Activated naive CD4-positive, alpha-beta T cell treated with anti-CD3 and anti-CD28 coated beads, Interleukin-2, amount 10 ng/mL, durations not matched to agents 7 days and 5 days (primary cell): ENCODE results near the gene PRCP.
"Not testable (repeated sequence)": the region's sequence is repeated elsewhere in the genome, so short reads cannot be mapped to it uniquely, and the experiment has no call there.

Experiments
- CTCF ChIA-PET: fragments of 350-600 bp; sonication (Branson Sonifier 250); formaldehyde crosslinking; loops from one replicate; lab custom pipeline; 2021; ENCODE audit warnings: antibody characterized with exemption; lab: Charles Lee
- DNase-seq: peaks from one replicate; pipeline ENCODE4 v3.0.0-alpha.2; 2020
- H3K27ac Mint-ChIP-seq: one replicate; pipeline ENCODE4 v1.8.0; 2021; ENCODE audit warnings: mild to moderate bottlenecking, moderate library complexity, mixed read lengths
- H3K27me3 Mint-ChIP-seq: one replicate; pipeline ENCODE4 v1.8.0; 2021; ENCODE audit warnings: mild to moderate bottlenecking, mixed read lengths
- H3K36me3 Mint-ChIP-seq: one replicate; pipeline ENCODE4 v1.8.0; 2021; ENCODE audit warnings: mixed read lengths
- H3K4me1 Mint-ChIP-seq: one replicate; pipeline ENCODE4 v1.8.0; 2021; ENCODE audit warnings: mixed read lengths
- H3K4me3 Mint-ChIP-seq: one replicate; pipeline ENCODE4 v1.8.0; 2021; ENCODE audit warnings: mild to moderate bottlenecking, moderate library complexity, mixed read lengths
- H3K9me3 Mint-ChIP-seq: one replicate; pipeline ENCODE4 v1.8.0; 2021; ENCODE audit warnings: mixed read lengths

The PRCP gene

DNA sequence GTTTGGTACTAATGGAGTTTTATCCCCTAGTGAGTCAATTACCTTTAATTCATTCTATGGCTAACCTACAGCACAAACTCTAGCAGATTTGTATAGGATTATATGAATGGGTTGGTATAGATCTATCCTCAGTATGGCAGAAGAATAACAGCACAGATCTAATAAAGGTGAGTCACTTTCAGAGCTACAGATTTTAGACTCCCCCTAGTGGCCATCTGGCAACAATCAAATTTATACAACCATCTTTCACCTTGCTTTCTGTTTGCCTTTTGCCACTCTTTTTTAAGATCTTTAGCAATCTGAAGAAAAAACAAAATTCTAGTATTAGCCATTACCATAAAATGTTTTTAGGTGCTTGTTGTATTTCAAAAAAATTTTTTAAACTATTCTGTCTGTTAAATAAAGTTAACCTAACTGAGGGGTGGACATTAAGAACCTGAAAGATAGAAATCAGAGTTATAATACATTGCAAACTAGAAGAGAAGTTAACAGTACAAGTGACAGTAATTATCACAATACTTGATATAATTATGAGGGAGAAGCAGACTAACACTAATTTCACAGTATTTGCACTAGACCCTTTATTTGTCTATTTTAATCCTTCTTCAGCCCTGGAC lies 27.1 kb upstream of the PRCP start:
- no peaks in the 10 kb centered on the region for H3K27me3 Mint-ChIP-seq
- H3K9me3 Mint-ChIP-seq = no peaks in the 10 kb centered on the region
- peaks cover 45% of the 10 kb centered on the region for H3K36me3 Mint-ChIP-seq
- peaks cover 27% of the 10 kb centered on the region for H3K4me1 Mint-ChIP-seq
- CTCF ChIA-PET = interaction anchor here (0.8 to 2.1 kb wide), 5 partner anchors 17 to 107 kb away, joined by 3 to 9 read pairs (median 3); no protein-coding TSS in a partner anchor
- DNase-seq = peak; percentile 33
- H3K4me3 Mint-ChIP-seq = no peak overlapping the region
- peak overlapping the region; percentile 5 for H3K27ac Mint-ChIP-seq

DNA sequence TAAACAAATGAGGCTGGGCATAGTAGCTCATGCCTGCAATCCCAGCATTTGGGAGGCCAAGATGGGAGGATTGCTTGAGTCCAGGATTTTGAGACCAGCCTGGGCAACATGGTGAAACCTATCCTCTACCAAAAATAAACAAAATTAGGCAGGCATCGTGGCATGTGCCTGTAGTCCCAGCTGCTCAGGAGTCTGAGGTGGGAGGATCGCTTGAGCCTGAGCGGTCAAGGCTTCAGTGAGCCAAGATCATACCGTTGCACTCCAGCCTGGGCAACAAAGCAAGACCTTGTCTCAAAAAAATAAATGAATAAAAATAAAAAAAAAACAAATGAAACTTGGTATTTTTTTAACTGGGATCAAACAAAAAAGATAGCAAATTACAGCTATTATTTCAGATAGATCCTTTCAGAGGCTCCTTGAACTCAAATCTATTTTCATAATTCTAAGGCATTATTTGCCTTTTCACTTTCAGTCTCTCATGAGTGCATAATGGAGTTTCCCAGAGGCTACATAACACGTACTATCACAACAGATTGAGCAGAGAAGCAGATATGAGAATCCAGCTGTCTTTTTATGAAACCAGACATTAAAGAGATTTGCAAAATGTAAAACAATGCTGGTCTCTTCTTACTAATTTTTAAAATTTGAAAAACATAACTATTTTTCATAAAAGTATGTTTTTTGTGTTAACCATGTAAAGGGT lies 24.4 kb upstream of the PRCP start:
- no peak overlapping the region for H3K27ac Mint-ChIP-seq
- H3K36me3 Mint-ChIP-seq = peaks cover 49% of the 10 kb centered on the region
- peaks cover 45% of the 10 kb centered on the region for H3K4me1 Mint-ChIP-seq
- H3K4me3 Mint-ChIP-seq = no peak overlapping the region
- DNase-seq = no peak
- peaks cover 3% of the 10 kb centered on the region for H3K9me3 Mint-ChIP-seq
- CTCF ChIA-PET = interaction anchor here (0.8 to 1.7 kb wide), 4 partner anchors 13 to 112 kb away, joined by 3 to 5 read pairs (median 4); no protein-coding TSS in a partner anchor
- no peaks in the 10 kb centered on the region for H3K27me3 Mint-ChIP-seq

DNA sequence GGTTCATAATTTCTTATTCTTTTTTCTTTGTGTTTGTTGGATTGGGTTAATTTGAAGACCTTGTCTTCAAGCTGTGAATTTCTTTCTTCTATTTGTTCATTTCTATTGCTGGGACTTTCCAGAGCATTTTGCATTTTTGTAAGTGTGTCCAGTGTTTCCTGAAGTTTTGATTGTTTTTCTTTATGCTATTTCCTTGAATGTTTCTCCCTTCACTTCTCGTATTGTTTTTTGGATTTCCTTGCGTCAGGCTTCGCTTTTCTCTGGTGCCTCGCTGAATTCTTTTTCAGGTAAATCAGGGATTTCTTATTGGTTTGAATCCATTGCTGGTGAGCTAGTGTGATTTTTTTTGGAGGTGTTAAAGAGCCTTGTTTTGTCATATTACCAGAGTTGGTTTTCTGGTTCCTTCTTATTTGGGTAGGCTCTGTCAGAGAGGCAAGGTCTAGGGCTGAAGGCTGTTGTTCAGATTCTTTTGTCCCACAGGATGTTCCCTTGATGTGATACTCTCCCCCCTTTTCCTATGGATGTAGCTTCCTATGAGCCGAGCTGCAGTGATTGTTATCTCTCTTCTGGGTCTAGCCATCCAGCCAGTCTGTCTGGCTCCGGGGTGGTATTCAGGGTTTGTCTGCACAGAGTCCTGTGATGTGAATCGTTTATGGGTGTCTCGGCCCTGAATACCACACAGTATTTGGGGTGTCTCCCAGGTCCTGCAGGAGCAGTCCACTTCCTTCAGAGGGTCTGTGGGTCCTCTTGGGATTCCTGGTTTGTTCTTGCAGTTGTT lies 22.4 kb upstream of the PRCP start:
- DNase-seq, H3K4me3 Mint-ChIP-seq, H3K27me3 Mint-ChIP-seq, H3K27ac Mint-ChIP-seq, CTCF ChIA-PET: not testable (repeated sequence)
- Mint-ChIP-seq H3K36me3 (peaks cover 62% of the 10 kb centered on the region), H3K4me1 (peaks cover 59% of the 10 kb centered on the region), H3K9me3 (peaks cover 12% of the 10 kb centered on the region)

DNA sequence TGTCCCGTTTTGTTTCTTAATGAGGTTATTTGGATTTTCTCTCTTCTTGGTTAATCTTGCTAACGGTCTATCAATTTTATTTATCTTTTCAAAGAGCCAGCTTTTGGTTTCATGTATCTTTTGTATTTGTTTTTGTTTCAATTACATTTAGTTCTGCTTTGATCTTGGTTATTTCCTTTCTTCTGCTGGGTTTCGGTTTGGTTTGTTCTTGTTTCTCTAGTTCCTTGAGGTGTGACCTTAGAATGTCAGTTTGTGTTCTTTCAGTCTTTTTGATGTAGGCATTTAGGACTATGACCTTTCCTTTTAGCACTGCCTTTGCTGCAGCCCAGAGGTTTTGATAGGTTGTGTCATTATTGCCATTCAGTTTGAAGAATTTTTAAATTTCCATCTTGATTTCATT lies 20.0 kb upstream of the PRCP start:
- H3K4me3 Mint-ChIP-seq = peak overlapping the region; percentile 57
- peak overlapping the region; percentile 92 for H3K27ac Mint-ChIP-seq
- H3K9me3 Mint-ChIP-seq = peaks cover 12% of the 10 kb centered on the region
- H3K4me1 Mint-ChIP-seq = peaks cover 54% of the 10 kb centered on the region
- peaks cover 67% of the 10 kb centered on the region for H3K36me3 Mint-ChIP-seq
- CTCF ChIA-PET = interaction anchor here (1.1 to 1.8 kb wide), 5 partner anchors 8 to 38 kb away, joined by 4 to 6 read pairs (median 5); no protein-coding TSS in a partner anchor
- H3K27me3 Mint-ChIP-seq = not testable (repeated sequence)
- DNase-seq = peak; percentile 30

DNA sequence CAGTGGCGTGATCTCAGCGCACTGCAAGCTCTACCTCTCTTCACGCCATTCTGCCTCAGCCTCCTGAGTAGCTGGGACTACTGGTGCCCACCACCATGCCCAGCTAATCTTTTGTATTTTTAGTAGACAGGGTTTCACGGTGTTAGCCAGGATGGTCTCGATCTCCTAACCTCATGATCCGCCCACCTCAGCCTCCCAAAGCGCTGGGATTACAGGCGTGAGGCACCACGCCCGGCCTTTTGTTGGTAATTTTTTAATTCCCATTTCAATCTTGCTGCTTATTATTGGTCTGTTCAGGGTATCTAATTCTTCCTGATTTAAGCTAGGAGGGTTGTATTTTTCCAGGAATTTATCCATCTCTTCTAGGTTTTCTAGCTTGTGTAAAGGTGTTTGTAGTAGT lies 19.6 kb upstream of the PRCP start:
- peaks cover 68% of the 10 kb centered on the region for H3K36me3 Mint-ChIP-seq
- H3K27me3 Mint-ChIP-seq, DNase-seq: not testable (repeated sequence)
- H3K9me3 Mint-ChIP-seq = peaks cover 12% of the 10 kb centered on the region
- peaks cover 55% of the 10 kb centered on the region for H3K4me1 Mint-ChIP-seq
- CTCF ChIA-PET = interaction anchor here (1.1 to 1.8 kb wide), 5 partner anchors 8 to 39 kb away, joined by 4 to 6 read pairs (median 5); no protein-coding TSS in a partner anchor
- peak overlapping the region; percentile 57 for H3K4me3 Mint-ChIP-seq
- H3K27ac Mint-ChIP-seq = peak overlapping the region; percentile 92

DNA sequence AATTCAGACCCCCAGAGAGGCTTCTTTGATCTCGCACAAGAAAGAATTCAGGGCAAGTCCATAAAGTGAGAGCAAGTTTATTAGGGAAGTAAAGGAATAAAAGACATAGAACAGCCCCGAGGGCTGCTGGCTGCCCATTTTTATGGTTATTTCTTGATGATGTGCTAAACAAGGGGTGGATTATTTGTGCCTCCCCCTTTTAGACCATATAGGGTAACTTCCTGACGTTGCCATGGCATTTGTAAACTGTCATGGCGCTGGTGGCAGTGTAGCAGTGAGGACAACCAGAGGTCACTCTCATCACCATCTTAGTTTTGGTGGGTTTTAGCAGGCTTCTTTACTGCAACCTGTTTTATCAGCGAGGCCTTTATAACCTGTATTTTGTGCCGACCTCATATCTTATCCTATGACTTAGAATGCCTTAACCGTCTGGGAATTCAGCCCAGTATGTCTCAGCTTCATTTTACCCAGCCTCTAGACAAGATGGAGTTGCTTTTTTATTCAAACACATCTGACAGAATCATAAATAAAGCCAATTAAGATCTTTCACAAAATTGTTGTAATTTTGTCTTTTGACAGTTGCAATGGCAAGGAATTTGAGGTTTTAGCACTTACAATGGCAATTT lies 8.9 kb upstream of the PRCP start:
- Mint-ChIP-seq H3K9me3 (peaks cover 5% of the 10 kb centered on the region), H3K4me1 (peaks cover 45% of the 10 kb centered on the region), H3K4me3 (no peak overlapping the region), H3K27me3 (no peaks in the 10 kb centered on the region), H3K27ac (no peak overlapping the region), H3K36me3 (peaks cover 22% of the 10 kb centered on the region)
- no peak for DNase-seq
- CTCF ChIA-PET = no interaction called here

DNA sequence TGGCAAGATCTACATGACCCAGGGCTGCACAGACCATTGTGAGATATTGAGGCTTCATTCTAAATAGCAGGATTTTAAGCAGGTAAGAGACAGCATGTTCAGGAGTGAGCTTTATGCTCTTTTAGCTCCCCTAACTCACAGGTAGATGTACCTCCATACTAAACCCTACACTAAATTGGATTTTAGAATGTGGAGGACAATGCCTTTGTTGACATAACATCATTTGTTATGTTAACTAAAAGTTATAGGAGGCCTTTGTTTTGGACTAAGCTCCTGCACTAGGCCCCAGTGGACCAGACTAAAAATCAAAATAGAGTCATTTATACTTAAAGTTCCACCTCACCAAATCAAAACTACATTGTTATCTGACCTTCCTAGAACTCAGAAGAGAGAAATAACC lies 8.1 kb upstream of the PRCP start:
- Mint-ChIP-seq H3K9me3 (peaks cover 5% of the 10 kb centered on the region), H3K27me3 (no peaks in the 10 kb centered on the region), H3K4me1 (peaks cover 52% of the 10 kb centered on the region), H3K36me3 (peaks cover 23% of the 10 kb centered on the region), H3K4me3 (no peak overlapping the region), H3K27ac (no peak overlapping the region)
- CTCF ChIA-PET = interaction anchor here (1.0 to 1.4 kb wide), 3 partner anchors 11 to 341 kb away, joined by 5 to 6 read pairs (median 5); no protein-coding TSS in a partner anchor
- no peak for DNase-seq

DNA sequence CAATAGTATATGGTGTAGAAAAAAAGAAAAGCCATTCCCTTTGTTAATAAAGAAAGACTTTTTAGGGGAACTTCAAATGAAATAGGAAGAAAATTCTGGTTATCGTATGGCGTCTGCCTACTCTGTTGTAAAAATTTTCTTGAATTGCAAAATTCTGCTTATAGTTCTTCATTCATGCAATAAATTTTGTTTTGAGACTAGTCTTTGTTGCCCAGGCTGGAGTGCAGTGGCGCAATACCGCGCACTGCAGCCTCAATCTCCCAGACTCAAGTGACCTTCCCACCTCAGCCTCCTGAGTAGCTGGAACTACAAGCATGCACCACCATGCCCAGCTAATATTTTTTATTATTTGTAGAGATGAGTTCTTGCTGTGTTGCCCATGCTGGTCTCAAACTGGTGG lies 7.1 kb upstream of the PRCP start:
- peaks cover 58% of the 10 kb centered on the region for H3K4me1 Mint-ChIP-seq

DNA sequence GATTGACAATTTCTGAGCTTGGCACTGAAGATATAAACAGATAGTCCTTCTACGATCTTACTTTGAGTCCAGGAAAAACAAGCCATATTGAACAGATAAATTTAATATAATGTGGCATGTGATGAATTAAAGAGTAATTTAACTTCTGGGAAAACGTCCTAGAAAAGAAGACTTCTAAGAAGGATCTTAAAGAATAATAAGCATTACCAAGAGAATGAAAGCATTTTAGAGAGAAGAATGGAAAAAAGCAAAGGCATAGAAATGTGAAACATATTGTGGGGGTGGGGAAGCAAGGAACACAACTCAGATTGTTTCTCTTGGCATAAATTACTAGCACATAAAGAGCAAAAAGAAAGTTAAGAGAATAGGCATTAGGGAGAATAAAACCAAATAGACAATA lies 6.7 kb upstream of the PRCP start:
- CTCF ChIA-PET = interaction anchor here (0.6 to 1.2 kb wide), 3 partner anchors 83 to 344 kb away, joined by 3 to 4 read pairs (median 3); no protein-coding TSS in a partner anchor
- no peak for DNase-seq
- H3K9me3 Mint-ChIP-seq = peaks cover 5% of the 10 kb centered on the region
- no peak overlapping the region for H3K27ac Mint-ChIP-seq
- peaks cover 63% of the 10 kb centered on the region for H3K4me1 Mint-ChIP-seq
- no peaks in the 10 kb centered on the region for H3K27me3 Mint-ChIP-seq
- H3K4me3 Mint-ChIP-seq = no peak overlapping the region
- H3K36me3 Mint-ChIP-seq = peaks cover 15% of the 10 kb centered on the region

More for the DNA sequence above, 7.1 kb upstream of the PRCP start:
- no peak overlapping the region for H3K27ac Mint-ChIP-seq
- DNase-seq = no peak
- peaks cover 17% of the 10 kb centered on the region for H3K36me3 Mint-ChIP-seq
- CTCF ChIA-PET = interaction anchor here (0.6 to 1.4 kb wide), 5 partner anchors 12 to 344 kb away, joined by 3 to 6 read pairs (median 4); no protein-coding TSS in a partner anchor
- H3K4me3 Mint-ChIP-seq = no peak overlapping the region
- no peaks in the 10 kb centered on the region for H3K27me3 Mint-ChIP-seq
- H3K9me3 Mint-ChIP-seq = peaks cover 5% of the 10 kb centered on the region

DNA sequence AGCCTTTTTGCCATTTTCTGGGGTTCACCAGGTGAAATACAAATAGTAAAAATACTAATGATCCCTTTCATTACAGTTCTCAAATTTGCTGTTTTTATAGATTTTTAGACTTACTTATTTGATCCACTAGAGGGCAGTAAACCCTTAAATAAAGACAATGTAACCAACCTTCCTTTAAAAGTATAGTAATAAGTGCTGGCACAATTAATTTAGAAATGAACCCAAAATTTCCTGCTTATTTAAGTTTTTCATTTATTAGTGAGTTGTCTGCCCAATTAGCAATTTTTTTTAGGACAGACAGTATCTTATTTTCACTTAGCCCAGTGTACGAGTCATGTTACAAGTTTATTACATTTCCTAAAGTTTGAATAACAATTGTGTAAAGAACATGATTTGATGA lies 6.0 kb upstream of the PRCP start:
- Mint-ChIP-seq H3K9me3 (no peaks in the 10 kb centered on the region), H3K4me3 (no peak overlapping the region), H3K27me3 (no peaks in the 10 kb centered on the region), H3K4me1 (peaks cover 60% of the 10 kb centered on the region), H3K36me3 (peaks cover 8% of the 10 kb centered on the region), H3K27ac (no peak overlapping the region)
- CTCF ChIA-PET = interaction anchor here (0.9 to 1.2 kb wide), 2 partner anchors 83 to 84 kb away, joined by 3 to 4 read pairs; no protein-coding TSS in a partner anchor
- DNase-seq = no peak

DNA sequence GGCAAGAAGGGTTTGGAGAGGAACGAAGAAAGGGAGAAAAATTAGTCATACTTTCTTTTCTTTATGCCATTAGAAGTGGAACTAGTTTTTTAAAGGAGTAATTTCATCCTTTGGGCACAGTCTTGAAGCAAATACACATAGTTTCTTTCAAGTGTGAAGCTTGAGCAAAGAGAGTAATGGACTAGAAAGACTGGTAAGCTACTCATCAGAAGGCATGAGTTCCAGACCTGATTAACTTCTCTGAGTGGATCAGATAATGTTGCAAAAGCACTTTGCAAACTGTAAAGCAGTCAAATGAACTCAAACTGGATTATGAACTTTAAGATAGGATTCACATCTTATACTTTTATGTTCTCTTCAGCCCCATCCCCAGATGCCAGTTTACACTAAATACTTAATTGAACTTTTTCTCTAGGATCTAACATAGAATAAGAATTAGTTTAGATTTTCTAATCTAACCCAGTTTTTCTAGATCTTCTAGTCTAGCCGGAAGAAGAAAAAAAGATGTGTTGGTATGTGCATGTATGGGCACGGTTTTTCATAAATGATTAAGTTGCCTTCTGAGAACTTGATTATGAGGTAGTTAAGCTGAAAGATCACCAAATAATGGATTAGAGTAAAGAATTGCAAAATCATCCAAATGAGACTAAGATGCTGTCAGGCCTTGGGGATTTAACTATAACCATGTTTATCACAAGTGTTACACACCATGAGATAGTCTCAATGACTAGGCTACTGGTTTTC lies 3.8 kb upstream of the PRCP start:
- Mint-ChIP-seq H3K27ac (no peak overlapping the region), H3K27me3 (no peaks in the 10 kb centered on the region), H3K4me1 (peaks cover 56% of the 10 kb centered on the region), H3K4me3 (no peak overlapping the region), H3K9me3 (no peaks in the 10 kb centered on the region), H3K36me3 (peaks cover 2% of the 10 kb centered on the region)
- CTCF ChIA-PET = interaction anchor here (0.9 to 1.5 kb wide), 6 partner anchors 16 to 347 kb away, joined by 3 to 9 read pairs (median 4); no protein-coding TSS in a partner anchor
- no peak for DNase-seq

DNA sequence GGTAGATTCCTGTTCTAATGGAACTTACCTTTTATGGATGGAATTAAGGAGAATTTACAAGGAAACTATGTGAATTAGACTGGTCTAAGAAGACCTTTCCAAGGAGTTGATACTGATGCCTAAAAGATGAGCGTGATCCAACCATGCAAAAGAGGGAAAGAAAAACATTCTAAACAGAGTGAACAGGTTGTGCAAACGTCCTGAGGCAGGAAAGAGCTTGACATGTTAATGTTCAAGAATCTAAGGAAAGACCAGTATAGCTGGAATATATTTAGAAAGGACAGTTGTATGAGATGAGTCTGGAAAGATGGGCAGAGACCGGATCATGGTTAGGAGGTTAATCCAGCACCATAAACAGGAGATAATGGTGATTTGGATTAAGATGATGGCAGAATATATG lies 2.6 kb upstream of the PRCP start:
- peaks cover 2% of the 10 kb centered on the region for H3K36me3 Mint-ChIP-seq

More for the DNA sequence above, 2.6 kb upstream of the PRCP start:
- DNase-seq = no peak
- CTCF ChIA-PET = interaction anchor here (0.6 to 2.2 kb wide), 5 partner anchors 35 to 348 kb away, joined by 3 to 7 read pairs (median 4); partner anchors contain the start of gene RAB30
- no peak overlapping the region for H3K27ac Mint-ChIP-seq
- H3K9me3 Mint-ChIP-seq = no peaks in the 10 kb centered on the region
- H3K4me3 Mint-ChIP-seq = peak overlapping the region; percentile 90
- H3K4me1 Mint-ChIP-seq = peaks cover 54% of the 10 kb centered on the region
- H3K27me3 Mint-ChIP-seq = no peaks in the 10 kb centered on the region
